ENCODE results near the gene OBSL1.

The OBSL1 gene

GRCh38 chr2:219596954-219597551 lies 25.7 kb upstream of the OBSL1 start:
- DNase-seq = peak in 2 of 4 experiments; percentile 19 to 28

- peak in 3 of 4 experiments; percentile 26 to 39 (median 31) for DNase-seq
Observed at GRCh38 chr2:219595256-219595655, 23.9 kb upstream of the OBSL1 start.

- DNase-seq = no peak
Observed at GRCh38 chr2:219593154-219593553, 21.8 kb upstream of the OBSL1 start.

GRCh38 chr2:219592736-219593135 lies 21.4 kb upstream of the OBSL1 start:
- no peak for DNase-seq

GRCh38 chr2:219591091-219591490 lies 19.8 kb upstream of the OBSL1 start:
- no peak for DNase-seq

- no peak for DNase-seq
Observed at GRCh38 chr2:219581346-219581745, 10.0 kb upstream of the OBSL1 start.

GRCh38 chr2:219578811-219579613 lies 7.7 kb upstream of the OBSL1 start:
- DNase-seq = peak; percentile 28 to 69 (median 55)

GRCh38 chr2:219576505-219577388 lies 5.4 kb upstream of the OBSL1 start:
- DNase-seq = no peak

GRCh38 chr2:219575566-219576504 lies 4.5 kb upstream of the OBSL1 start:
- no peak for DNase-seq

GRCh38 chr2:219574484-219575311 lies 3.4 kb upstream of the OBSL1 start:
- DNase-seq = no peak

GRCh38 chr2:219573166-219573565 lies 1.8 kb upstream of the OBSL1 start:
- DNase-seq = no peak

- no peak for DNase-seq
Observed at GRCh38 chr2:219572237-219573001, 1.1 kb upstream of the OBSL1 start, which contains the start of gene INHA. TSS of gene INHA (plus strand) at chr2:219572310. CDS start at chr2:219572375, 65 bp downstream.

- peak in 3 of 4 experiments; percentile 7 to 31 (median 17) for DNase-seq
Observed at GRCh38 chr2:219570924-219571310, 422 bp downstream of the OBSL1 start.

GRCh38 chr2:219570194-219570923 lies 980 bp downstream of the OBSL1 start:
- DNase-seq = peak in 2 of 4 experiments; percentile 14 to 36

GRCh38 chr2:219569635-219570034 lies 1.7 kb downstream of the OBSL1 start:
- no peak for DNase-seq

- DNase-seq = no peak
Observed at GRCh38 chr2:219569041-219569440, 2.3 kb downstream of the OBSL1 start.

- no peak for DNase-seq
Observed at GRCh38 chr2:219567791-219568361, 3.5 kb downstream of the OBSL1 start.

GRCh38 chr2:219567131-219567530 lies 4.2 kb downstream of the OBSL1 start:
- DNase-seq = no peak

GRCh38 chr2:219566640-219567039 lies 4.7 kb downstream of the OBSL1 start:
- no peak for DNase-seq
